ENCODE results near the gene MPEG1.

Gene MPEG1

DNA sequence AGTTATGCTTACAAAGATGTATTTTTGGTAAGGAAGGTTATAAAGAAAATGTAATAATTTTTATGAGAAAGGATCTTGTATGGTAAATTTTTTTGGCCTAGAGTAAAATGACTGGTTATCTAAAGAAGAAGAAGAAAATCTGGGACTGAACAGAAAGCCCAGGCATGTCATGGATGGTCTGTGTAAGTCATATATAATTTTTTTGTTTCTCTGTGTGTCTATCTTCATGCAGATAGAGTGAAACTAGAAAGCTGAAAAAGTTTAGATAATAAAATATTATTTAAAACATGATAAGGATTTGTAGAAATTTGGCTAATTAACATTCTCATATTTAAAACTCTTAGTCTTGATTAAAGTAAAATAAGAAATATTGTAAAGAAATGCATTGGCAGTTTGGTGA is 27.6 kb upstream of the MPEG1 start:
- DNase-seq = peak; percentile 8
- Histone ChIP-seq H3K4me2 (ENCODE audit: low read length) (no peak overlapping the region), H3K4me3 (ENCODE audit: low read length) (no peak overlapping the region), H3K23ac (ENCODE audit: low read length) (no peak overlapping the region), H3K18ac (ENCODE audit: low read length) (no peak overlapping the region), H4K8ac (ENCODE audit: low read depth, low read length) (no peak overlapping the region), H3K9ac (ENCODE audit: low read length) (no peak overlapping the region), H3K79me2 (ENCODE audit: control insufficient read depth, insufficient read depth, low read length) (no peaks in the 10 kb centered on the region), H2BK5ac (ENCODE audit: low read length) (no peak overlapping the region), H3K4me1 (ENCODE audit: control insufficient read depth, low read depth, low read length) (no peaks in the 10 kb centered on the region), H3K27me3 (ENCODE audit: insufficient read depth, low read length, poor library complexity) (no peaks in the 10 kb centered on the region), H3K4ac (ENCODE audit: low read depth, low read length) (no peak overlapping the region), H3K36me3 (ENCODE audit: control insufficient read depth, insufficient read depth, low read length) (no peaks in the 10 kb centered on the region), H4K5ac (ENCODE audit: low read length) (no peak overlapping the region), H3K56ac (ENCODE audit: low read length) (no peak overlapping the region), H3K79me1 (ENCODE audit: low read length) (no peaks in the 10 kb centered on the region), H2BK120ac (ENCODE audit: low read depth, low read length) (no peak overlapping the region), H3K27ac (ENCODE audit: low read depth, low read length) (no peak overlapping the region), H2BK15ac (replicated peaks; ENCODE audit: low read depth) (no peak overlapping the region), H2AK5ac (ENCODE audit: low read length) (no peak overlapping the region)

- H3K79me2 ChIP-seq (ENCODE audit: control insufficient read depth, insufficient read depth, low read length) = no peaks in the 10 kb centered on the region
- H3K18ac ChIP-seq (ENCODE audit: low read length) = no peak overlapping the region
- H3K79me1 ChIP-seq (ENCODE audit: low read length) = no peaks in the 10 kb centered on the region
- H3K4ac ChIP-seq (ENCODE audit: low read depth, low read length) = no peak overlapping the region
- no peak overlapping the region for H2BK5ac ChIP-seq (ENCODE audit: low read length)
- no peak overlapping the region for H2BK120ac ChIP-seq (ENCODE audit: low read depth, low read length)
- no peak overlapping the region for H2AK5ac ChIP-seq (ENCODE audit: low read length)
- H3K4me1 ChIP-seq (ENCODE audit: control insufficient read depth, low read depth, low read length) = no peaks in the 10 kb centered on the region
- no peak overlapping the region for H4K5ac ChIP-seq (ENCODE audit: low read length)
- no peaks in the 10 kb centered on the region for H3K27me3 ChIP-seq (ENCODE audit: insufficient read depth, low read length, poor library complexity)
- no peak overlapping the region for H3K4me2 ChIP-seq (ENCODE audit: low read length)
- no peak overlapping the region for H3K23ac ChIP-seq (ENCODE audit: low read length)
- H3K9ac ChIP-seq (ENCODE audit: low read length) = no peak overlapping the region
- DNase-seq = no peak
- H2BK15ac ChIP-seq (replicated peaks; ENCODE audit: low read depth) = no peak overlapping the region
- no peak overlapping the region for H4K8ac ChIP-seq (ENCODE audit: low read depth, low read length)
- no CpG with 5 or more reads among the region's 2 CpGs for WGBS (ENCODE audit: extremely low coverage, insufficient coverage, low lambda C conversion rate)
- H3K36me3 ChIP-seq (ENCODE audit: control insufficient read depth, insufficient read depth, low read length) = no peaks in the 10 kb centered on the region
- no peak overlapping the region for H3K4me3 ChIP-seq (ENCODE audit: low read length)
- H3K56ac ChIP-seq (ENCODE audit: low read length) = no peak overlapping the region
- no peak overlapping the region for H3K27ac ChIP-seq (ENCODE audit: low read depth, low read length)
These were observed 13.7 kb upstream of the MPEG1 start for GRCh38 chr11:59226396-59226795.

GRCh38 chr11:59225017-59225416 is 12.3 kb upstream of the MPEG1 start:
- H3K4me2 ChIP-seq (ENCODE audit: low read length) = no peak overlapping the region
- no CpG with 5 or more reads among the region's 1 CpG for WGBS (ENCODE audit: extremely low coverage, insufficient coverage, low lambda C conversion rate)
- no peak overlapping the region for H3K4me3 ChIP-seq (ENCODE audit: low read length)

GRCh38 chr11:59224351-59224928 is 11.7 kb upstream of the MPEG1 start:
- no peak overlapping the region for H3K9ac ChIP-seq (ENCODE audit: low read length)
- H3K4me2 ChIP-seq (ENCODE audit: low read length) = no peak overlapping the region
- no peak overlapping the region for H3K23ac ChIP-seq (ENCODE audit: low read length)
- WGBS (ENCODE audit: extremely low coverage, insufficient coverage, low lambda C conversion rate) = no CpG with 5 or more reads among the region's 4 CpGs
- H3K4me1 ChIP-seq (ENCODE audit: control insufficient read depth, low read depth, low read length) = no peaks in the 10 kb centered on the region
- H2BK120ac ChIP-seq (ENCODE audit: low read depth, low read length) = no peak overlapping the region
- no peak overlapping the region for H2BK15ac ChIP-seq (replicated peaks; ENCODE audit: low read depth)
- H3K18ac ChIP-seq (ENCODE audit: low read length) = no peak overlapping the region
- no peaks in the 10 kb centered on the region for H3K27me3 ChIP-seq (ENCODE audit: insufficient read depth, low read length, poor library complexity)
- H4K5ac ChIP-seq (ENCODE audit: low read length) = no peak overlapping the region
- H3K4ac ChIP-seq (ENCODE audit: low read depth, low read length) = no peak overlapping the region
- no peak overlapping the region for H3K4me3 ChIP-seq (ENCODE audit: low read length)
- no peaks in the 10 kb centered on the region for H3K79me2 ChIP-seq (ENCODE audit: control insufficient read depth, insufficient read depth, low read length)
- H3K27ac ChIP-seq (ENCODE audit: low read depth, low read length) = no peak overlapping the region
- H2BK5ac ChIP-seq (ENCODE audit: low read length) = no peak overlapping the region
- no peak for DNase-seq
- no peaks in the 10 kb centered on the region for H3K36me3 ChIP-seq (ENCODE audit: control insufficient read depth, insufficient read depth, low read length)
- no peak overlapping the region for H2AK5ac ChIP-seq (ENCODE audit: low read length)
- no peaks in the 10 kb centered on the region for H3K79me1 ChIP-seq (ENCODE audit: low read length)
- H4K8ac ChIP-seq (ENCODE audit: low read depth, low read length) = no peak overlapping the region
- H3K56ac ChIP-seq (ENCODE audit: low read length) = no peak overlapping the region

More at GRCh38 chr11:59225017-59225416, 12.3 kb upstream of the MPEG1 start:
- Histone ChIP-seq H2AK5ac (ENCODE audit: low read length) (no peak overlapping the region), H2BK15ac (replicated peaks; ENCODE audit: low read depth) (no peak overlapping the region), H4K5ac (ENCODE audit: low read length) (no peak overlapping the region), H3K27ac (ENCODE audit: low read depth, low read length) (no peak overlapping the region), H3K56ac (ENCODE audit: low read length) (no peak overlapping the region), H2BK5ac (ENCODE audit: low read length) (no peak overlapping the region), H3K23ac (ENCODE audit: low read length) (no peak overlapping the region), H3K4me1 (ENCODE audit: control insufficient read depth, low read depth, low read length) (no peaks in the 10 kb centered on the region), H3K9ac (ENCODE audit: low read length) (no peak overlapping the region), H3K27me3 (ENCODE audit: insufficient read depth, low read length, poor library complexity) (no peaks in the 10 kb centered on the region), H3K79me1 (ENCODE audit: low read length) (no peaks in the 10 kb centered on the region), H4K8ac (ENCODE audit: low read depth, low read length) (no peak overlapping the region), H2BK120ac (ENCODE audit: low read depth, low read length) (no peak overlapping the region), H3K4ac (ENCODE audit: low read depth, low read length) (no peak overlapping the region), H3K79me2 (ENCODE audit: control insufficient read depth, insufficient read depth, low read length) (no peaks in the 10 kb centered on the region), H3K18ac (ENCODE audit: low read length) (no peak overlapping the region), H3K36me3 (ENCODE audit: control insufficient read depth, insufficient read depth, low read length) (no peaks in the 10 kb centered on the region)
- DNase-seq = no peak

- H4K8ac ChIP-seq (ENCODE audit: low read depth, low read length) = no peak overlapping the region
- H3K4me3 ChIP-seq (ENCODE audit: low read length) = no peak overlapping the region
- no peak overlapping the region for H3K23ac ChIP-seq (ENCODE audit: low read length)
- H3K4ac ChIP-seq (ENCODE audit: low read depth, low read length) = no peak overlapping the region
- no peak overlapping the region for H2BK120ac ChIP-seq (ENCODE audit: low read depth, low read length)
- no peak overlapping the region for H3K56ac ChIP-seq (ENCODE audit: low read length)
- H2AK5ac ChIP-seq (ENCODE audit: low read length) = no peak overlapping the region
- H2BK15ac ChIP-seq (replicated peaks; ENCODE audit: low read depth) = no peak overlapping the region
- H3K79me2 ChIP-seq (ENCODE audit: control insufficient read depth, insufficient read depth, low read length) = no peaks in the 10 kb centered on the region
- H3K36me3 ChIP-seq (ENCODE audit: control insufficient read depth, insufficient read depth, low read length) = no peaks in the 10 kb centered on the region
- H3K4me2 ChIP-seq (ENCODE audit: low read length) = no peak overlapping the region
- no peaks in the 10 kb centered on the region for H3K27me3 ChIP-seq (ENCODE audit: insufficient read depth, low read length, poor library complexity)
- H3K18ac ChIP-seq (ENCODE audit: low read length) = no peak overlapping the region
- H3K9ac ChIP-seq (ENCODE audit: low read length) = no peak overlapping the region
- no peak for DNase-seq
- no CpG with 5 or more reads among the region's 2 CpGs for WGBS (ENCODE audit: extremely low coverage, insufficient coverage, low lambda C conversion rate)
- no peak overlapping the region for H2BK5ac ChIP-seq (ENCODE audit: low read length)
- H3K4me1 ChIP-seq (ENCODE audit: control insufficient read depth, low read depth, low read length) = no peaks in the 10 kb centered on the region
- H4K5ac ChIP-seq (ENCODE audit: low read length) = no peak overlapping the region
- no peak overlapping the region for H3K27ac ChIP-seq (ENCODE audit: low read depth, low read length)
- no peaks in the 10 kb centered on the region for H3K79me1 ChIP-seq (ENCODE audit: low read length)
These were observed 10.9 kb upstream of the MPEG1 start for GRCh38 chr11:59223611-59224010.

- Histone ChIP-seq H3K23ac (ENCODE audit: low read length) (no peak overlapping the region), H2BK120ac (ENCODE audit: low read depth, low read length) (no peak overlapping the region), H3K27me3 (ENCODE audit: insufficient read depth, low read length, poor library complexity) (no peaks in the 10 kb centered on the region), H3K4me2 (ENCODE audit: low read length) (no peak overlapping the region), H4K8ac (ENCODE audit: low read depth, low read length) (no peak overlapping the region), H3K4me3 (ENCODE audit: low read length) (no peak overlapping the region), H3K56ac (ENCODE audit: low read length) (no peak overlapping the region), H2BK5ac (ENCODE audit: low read length) (no peak overlapping the region), H3K4ac (ENCODE audit: low read depth, low read length) (no peak overlapping the region), H3K36me3 (ENCODE audit: control insufficient read depth, insufficient read depth, low read length) (no peaks in the 10 kb centered on the region), H2AK5ac (ENCODE audit: low read length) (no peak overlapping the region), H3K79me1 (ENCODE audit: low read length) (no peaks in the 10 kb centered on the region), H3K4me1 (ENCODE audit: control insufficient read depth, low read depth, low read length) (no peaks in the 10 kb centered on the region), H3K27ac (ENCODE audit: low read depth, low read length) (no peak overlapping the region), H3K18ac (ENCODE audit: low read length) (no peak overlapping the region), H3K9ac (ENCODE audit: low read length) (no peak overlapping the region), H4K5ac (ENCODE audit: low read length) (no peak overlapping the region), H2BK15ac (replicated peaks; ENCODE audit: low read depth) (no peak overlapping the region), H3K79me2 (ENCODE audit: control insufficient read depth, insufficient read depth, low read length) (no peaks in the 10 kb centered on the region)
- no peak for DNase-seq
- no CpG with 5 or more reads among the region's 1 CpG for WGBS (ENCODE audit: extremely low coverage, insufficient coverage, low lambda C conversion rate)
These were observed 10.4 kb upstream of the MPEG1 start for GRCh38 chr11:59223177-59223576.
